BLaER1 treated with 17β-estradiol and CSF1 and Interleukin-3, amounts not matched to agents 10 nM and 100 nM (cell line): ENCODE data around the gene SFRP2.

Source experiments
- H3K27ac ChIP-seq, 11 experiments: shearing (Covaris generic); formaldehyde crosslinking; 2 replicates each; pipeline ENCODE4 v1.8.1; 2022
- H3K27me3 ChIP-seq, 11 experiments: shearing (Covaris generic); formaldehyde crosslinking; 2 replicates each; pipeline ENCODE4 v1.8.1; 2022
- H3K36me3 ChIP-seq, 11 experiments: shearing (Covaris generic); formaldehyde crosslinking; 2 replicates each; pipeline ENCODE4 v1.8.1; 2022
- H3K4me1 ChIP-seq, 10 experiments: shearing (Covaris generic); formaldehyde crosslinking; 2 replicates each; pipeline ENCODE4 v1.8.1; 2022
- H3K4me2 ChIP-seq, 11 experiments: shearing (Covaris generic); formaldehyde crosslinking; 2 replicates each; pipeline ENCODE4 v1.8.1; 2022
- H3K4me3 ChIP-seq, 10 experiments: shearing (Covaris generic); formaldehyde crosslinking; 2 replicates each; pipeline ENCODE4 v1.8.1; 2022
- H3K9ac ChIP-seq, 11 experiments: shearing (Covaris generic); formaldehyde crosslinking; 2 replicates each; pipeline ENCODE4 v1.8.1; 2022
- H3K9me3 ChIP-seq, 11 experiments: shearing (Covaris generic); formaldehyde crosslinking; replicated peaks in 1 of 11; 2 replicates each; pipeline ENCODE4 v1.8.1; 2022
- H4K20me1 ChIP-seq, 11 experiments: shearing (Covaris generic); formaldehyde crosslinking; 2 replicates each; pipeline ENCODE4 v1.8.1; 2022
- Cebpa-rat ChIP-seq, 11 experiments: shearing (Covaris generic); IDR thresholded peaks; 2 replicates each; pipeline ENCODE4 v1.8.1; 2022

Gene SFRP2

GRCh38 chr4:153804722-153805121 lies 15.8 kb upstream of the SFRP2 start:
- no peak overlapping the region for H3K9ac ChIP-seq
- no peak overlapping the region for H3K4me3 ChIP-seq
- no peaks in the 10 kb centered on the region for H4K20me1 ChIP-seq
- peaks cover 11 to 16% (median 13%) of the 10 kb centered on the region in 11 experiments for H3K9me3 ChIP-seq
- no peak overlapping the region for H3K27ac ChIP-seq
- TF ChIP-seq Cebpa-rat (IDR thresholded peaks at IDR 0.05), result no peak
- peaks cover 0 to 13% (median 0%) of the 10 kb centered on the region in 10 experiments; a peak in 4 of 20 replicates for H3K4me1 ChIP-seq
- H3K36me3 ChIP-seq, result no peaks in the 10 kb centered on the region
- peak overlapping the region in 1 of 11 experiments; percentile 21; a peak in 1 of 22 replicates for H3K4me2 ChIP-seq
- no peaks in the 10 kb centered on the region for H3K27me3 ChIP-seq

GRCh38 chr4:153799694-153800074 lies 10.8 kb upstream of the SFRP2 start:
- Histone ChIP-seq H3K4me3 (no peak overlapping the region), H3K27me3 (0 out of 22 replicates have a peak, but pooled peaks cover 0 to 3% (median 0%) of the 10 kb centered on the region in 11 experiments), H3K9ac (no peak overlapping the region), H4K20me1 (no peaks in the 10 kb centered on the region), H3K4me1 (peaks cover 4 to 13% (median 6%) of the 10 kb centered on the region in 10 experiments; a peak in 13 of 20 replicates), H3K36me3 (no peaks in the 10 kb centered on the region), H3K9me3 (no peaks in the 10 kb centered on the region), H3K4me2 (no peak overlapping the region), H3K27ac (no peak overlapping the region)
- no peak for TF ChIP-seq Cebpa-rat (IDR thresholded peaks at IDR 0.05)

- no peaks in the 10 kb centered on the region for H3K9me3 ChIP-seq
- peaks cover 4 to 10% (median 6%) of the 10 kb centered on the region in 10 experiments; a peak in 13 of 20 replicates for H3K4me1 ChIP-seq
- H3K27me3 ChIP-seq, result 0 out of 22 replicates have a peak, but pooled peaks cover 0 to 3% (median 0%) of the 10 kb centered on the region in 11 experiments
- H4K20me1 ChIP-seq, result no peaks in the 10 kb centered on the region
- no peak overlapping the region for H3K9ac ChIP-seq
- H3K4me2 ChIP-seq, result peak overlapping the region in 9 of 11 experiments; percentile 13 to 46 (median 34); a peak in 14 of 22 replicates
- H3K27ac ChIP-seq, result no peak overlapping the region
- H3K4me3 ChIP-seq, result no peak overlapping the region
- no peak for TF ChIP-seq Cebpa-rat (IDR thresholded peaks at IDR 0.05)
- no peaks in the 10 kb centered on the region for H3K36me3 ChIP-seq
Observed at GRCh38 chr4:153798901-153799693, 10.2 kb upstream of the SFRP2 start.

- TF ChIP-seq Cebpa-rat (IDR thresholded peaks at IDR 0.05), result no peak
- Histone ChIP-seq H3K4me1 (peaks cover 4 to 10% (median 6%) of the 10 kb centered on the region in 10 experiments; a peak in 13 of 20 replicates), H3K4me3 (no peak overlapping the region), H3K9ac (no peak overlapping the region), H3K36me3 (no peaks in the 10 kb centered on the region), H3K4me2 (peak overlapping the region in 9 of 11 experiments; percentile 13 to 46 (median 34); a peak in 14 of 22 replicates), H3K27ac (no peak overlapping the region), H4K20me1 (no peaks in the 10 kb centered on the region), H3K9me3 (no peaks in the 10 kb centered on the region), H3K27me3 (peaks cover 0 to 8% (median under 1%) of the 10 kb centered on the region in 11 experiments; a peak in 6 of 22 replicates)
Observed at GRCh38 chr4:153798420-153798819, 9.5 kb upstream of the SFRP2 start.

- peaks cover 8 to 18% (median 13%) of the 10 kb centered on the region in 10 experiments; a peak in 19 of 20 replicates for H3K4me1 ChIP-seq
- H3K9me3 ChIP-seq, result peaks cover 4 to 34% (median 29%) of the 10 kb centered on the region in 11 experiments; a peak in 20 of 22 replicates
- peaks cover 40 to 53% (median 44%) of the 10 kb centered on the region in 11 experiments for H3K27me3 ChIP-seq
- TF ChIP-seq Cebpa-rat (IDR thresholded peaks at IDR 0.05), result no peak
- H3K4me2 ChIP-seq, result no peak overlapping the region
- no peaks in the 10 kb centered on the region for H3K36me3 ChIP-seq
- no peak overlapping the region for H3K9ac ChIP-seq
- no peak overlapping the region for H3K4me3 ChIP-seq
- H4K20me1 ChIP-seq, result peaks cover 0 to 14% (median 5%) of the 10 kb centered on the region in 11 experiments; a peak in 12 of 22 replicates
- no peak overlapping the region for H3K27ac ChIP-seq
Observed at GRCh38 chr4:153794006-153794405, 5.1 kb upstream of the SFRP2 start.

- Histone ChIP-seq H3K27me3 (peaks cover 53 to 65% (median 57%) of the 10 kb centered on the region in 11 experiments), H3K4me2 (no peak overlapping the region)
Observed at GRCh38 chr4:153792618-153793247, 3.9 kb upstream of the SFRP2 start.

GRCh38 chr4:153791746-153792617 lies 3.1 kb upstream of the SFRP2 start:
- no peak overlapping the region for H3K9ac ChIP-seq
- H4K20me1 ChIP-seq, result peaks cover 0 to 34% (median 24%) of the 10 kb centered on the region in 11 experiments; a peak in 16 of 22 replicates
- peaks cover 60 to 73% (median 65%) of the 10 kb centered on the region in 11 experiments for H3K27me3 ChIP-seq
- peaks cover 13 to 20% (median 16%) of the 10 kb centered on the region in 10 experiments for H3K4me1 ChIP-seq
- no peak for TF ChIP-seq Cebpa-rat (IDR thresholded peaks at IDR 0.05)
- H3K27ac ChIP-seq, result no peak overlapping the region
- no peak overlapping the region for H3K4me2 ChIP-seq
- no peak overlapping the region for H3K4me3 ChIP-seq
- H3K9me3 ChIP-seq, result peaks cover 4 to 34% (median 29%) of the 10 kb centered on the region in 11 experiments; a peak in 20 of 22 replicates
- H3K36me3 ChIP-seq, result no peaks in the 10 kb centered on the region

More at GRCh38 chr4:153792618-153793247, 3.9 kb upstream of the SFRP2 start:
- Histone ChIP-seq H3K9ac (no peak overlapping the region), H3K27ac (no peak overlapping the region), H3K36me3 (no peaks in the 10 kb centered on the region), H3K4me3 (no peak overlapping the region), H4K20me1 (peaks cover 0 to 27% (median 18%) of the 10 kb centered on the region in 11 experiments; a peak in 16 of 22 replicates), H3K4me1 (peaks cover 13 to 20% (median 16%) of the 10 kb centered on the region in 10 experiments), H3K9me3 (peaks cover 4 to 34% (median 29%) of the 10 kb centered on the region in 11 experiments; a peak in 20 of 22 replicates)
- no peak for TF ChIP-seq Cebpa-rat (IDR thresholded peaks at IDR 0.05)

- Histone ChIP-seq H3K27me3 (peaks cover 70 to 82% (median 74%) of the 10 kb centered on the region in 11 experiments), H3K9me3 (peaks cover 4 to 34% (median 29%) of the 10 kb centered on the region in 11 experiments; a peak in 20 of 22 replicates), H3K9ac (no peak overlapping the region), H3K4me1 (peaks cover 13 to 20% (median 16%) of the 10 kb centered on the region in 10 experiments), H3K4me2 (peak overlapping the region in 10 of 11 experiments; percentile 15 to 61 (median 40); a peak in 12 of 22 replicates), H4K20me1 (peaks cover 0 to 40% (median 24%) of the 10 kb centered on the region in 11 experiments; a peak in 16 of 22 replicates), H3K27ac (no peak overlapping the region), H3K36me3 (no peaks in the 10 kb centered on the region), H3K4me3 (peak overlapping the region in 6 of 10 experiments; percentile 20 to 48 (median 40); a peak in 8 of 20 replicates)
- no peak for TF ChIP-seq Cebpa-rat (IDR thresholded peaks at IDR 0.05)
Observed at GRCh38 chr4:153790962-153791551, 2.2 kb upstream of the SFRP2 start.
